Natural killer cell (primary cell): ENCODE results near the gene CD48. TPM values are rescaled to one million over a fixed set of nuclear protein-coding genes. Genes with fewer than 3 reads are reported as not detected.

Experiments
- ATAC-seq, 3 donors: fragments of 150-1000 bp in 2 of 3; fragments of 200-7000 bp in 1 of 3; cut with Tn5 transposase; 1 replicate in 1 of 3; 2 replicates in 2 of 3; pipeline ENCODE4 v1.10.0; 2021; ENCODE audit warnings: mild to moderate bottlenecking in 2 of 3, moderate library complexity in 2 of 3
- DNase-seq, 2 donors: peaks; one replicate each; pipeline versions ENCODE4 v3.0.0 to v3.0.0-alpha.2; 2013 to 2021; ENCODE audit warnings: mixed read lengths in 1 of 2
- H3K27ac ChIP-seq: one replicate; pipeline ENCODE4 v1.5.1; 2013; ENCODE audit warnings: mild to moderate bottlenecking, low read length
- H3K27me3 ChIP-seq: one replicate; pipeline ENCODE4 v1.6.1; 2013; ENCODE audit warnings: low read length; ENCODE audit not compliant: control insufficient read depth, insufficient read depth
- H3K36me3 ChIP-seq: one replicate; pipeline ENCODE4 v1.6.1; 2013; ENCODE audit warnings: low read length; ENCODE audit not compliant: control insufficient read depth, insufficient read depth
- H3K4me1 ChIP-seq: one replicate; pipeline ENCODE4 v1.6.1; 2013; ENCODE audit warnings: low read length; ENCODE audit not compliant: control insufficient read depth, insufficient read depth
- H3K4me3 ChIP-seq: one replicate; pipeline ENCODE4 v1.5.1; 2013; ENCODE audit warnings: low read length
- H3K9me3 ChIP-seq: one replicate; pipeline ENCODE4 v1.6.1; 2013; ENCODE audit warnings: low read length; ENCODE audit not compliant: control insufficient read depth, insufficient read depth
- H3K27ac Mint-ChIP-seq, 2 donors: one replicate each; pipeline ENCODE4 v1.8.0; 2022; ENCODE audit warnings: mild to moderate bottlenecking in 2 of 2, mixed read lengths in 2 of 2, moderate library complexity in 1 of 2
- H3K27me3 Mint-ChIP-seq, 2 donors: one replicate each; pipeline ENCODE4 v1.8.0; 2022; ENCODE audit warnings: low read depth in 2 of 2, mixed read lengths in 2 of 2
- H3K36me3 Mint-ChIP-seq: one replicate; pipeline ENCODE4 v1.8.0; 2022; ENCODE audit warnings: mixed read lengths
- H3K4me1 Mint-ChIP-seq, 2 donors: one replicate each; pipeline ENCODE4 v1.8.0; 2022; ENCODE audit warnings: mixed read lengths in 2 of 2
- H3K4me3 Mint-ChIP-seq: one replicate; pipeline ENCODE4 v1.8.0; 2022; ENCODE audit warnings: mild to moderate bottlenecking, moderate library complexity, mixed read lengths
- H3K9me3 Mint-ChIP-seq, 2 donors: one replicate each; pipeline ENCODE4 v1.8.0; 2022; ENCODE audit warnings: mixed read lengths in 2 of 2
- WGBS: methylation state at CpG from one replicate; pipeline ENCODE4 v1.1.7; 2013; ENCODE audit warnings: missing lambda C conversion rate; ENCODE audit not compliant: insufficient coverage; 5-methylcytosine and 5-hydroxymethylcytosine counted together
- intact Hi-C: fragments of 100-400 bp; cut with micrococcal nuclease; formaldehyde crosslinking; loops from one replicate; pipeline ENCODE4 v1.14.2; 2022
- total RNA-seq, 4 donors: library from RNA; stranded (reverse); fragments of 120-200 nt in 1 of 4; gene quantifications; one replicate each; pipeline versions ENCODE4 v1.2.3 to v1.2.4, GENCODE V29; 2013 to 2022
- TF ChIP-seq, protein P1 (sequence below): fragments of 200-600 bp; IDR thresholded peaks from one replicate; pipeline ENCODE4 v1.8.0; 2022; ENCODE audit warnings: antibody characterized with exemption

CD48 gene
- total RNA-seq, 3 donors from 2014 or later (not counting 1 experiment from before 2014, with no cell fraction given): 213 to 249 (median 223) TPM

DNA sequence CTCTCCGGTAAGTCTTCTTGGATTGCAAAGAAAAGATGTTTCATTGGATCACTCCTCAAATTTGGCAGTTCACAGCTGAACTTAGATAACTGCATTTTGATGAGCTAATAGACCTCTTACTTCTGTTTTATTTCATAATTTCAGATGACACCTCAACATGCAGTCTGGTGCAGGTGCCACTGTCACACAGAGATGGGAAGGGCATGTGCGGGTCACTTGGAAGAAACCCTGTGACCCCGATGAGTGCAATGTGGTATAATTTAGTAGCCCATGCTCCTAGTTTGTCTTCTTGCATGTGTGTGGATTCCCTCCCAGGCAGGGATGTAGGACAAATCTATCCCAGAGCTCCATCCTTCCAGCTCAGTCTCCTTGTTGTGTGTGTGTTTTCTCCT, 64.3 kb downstream of the CD48 start:
- peak overlapping the region; percentile 48 for H3K4me3 ChIP-seq
- Mint-ChIP-seq H3K4me1 (peaks cover 18 to 30% of the 10 kb centered on the region in 2 donors), H3K9me3 (no peaks in the 10 kb centered on the region), H3K27ac (no peak overlapping the region), H3K4me3 (peak overlapping the region; percentile 50), H3K36me3 (no peaks in the 10 kb centered on the region), H3K27me3 (peaks cover 8 to 33% of the 10 kb centered on the region in 2 donors)
- no peaks in the 10 kb centered on the region for H3K9me3 ChIP-seq
- peaks cover 10% of the 10 kb centered on the region for H3K4me1 ChIP-seq
- no peak for DNase-seq
- TF ChIP-seq, protein P1, sequence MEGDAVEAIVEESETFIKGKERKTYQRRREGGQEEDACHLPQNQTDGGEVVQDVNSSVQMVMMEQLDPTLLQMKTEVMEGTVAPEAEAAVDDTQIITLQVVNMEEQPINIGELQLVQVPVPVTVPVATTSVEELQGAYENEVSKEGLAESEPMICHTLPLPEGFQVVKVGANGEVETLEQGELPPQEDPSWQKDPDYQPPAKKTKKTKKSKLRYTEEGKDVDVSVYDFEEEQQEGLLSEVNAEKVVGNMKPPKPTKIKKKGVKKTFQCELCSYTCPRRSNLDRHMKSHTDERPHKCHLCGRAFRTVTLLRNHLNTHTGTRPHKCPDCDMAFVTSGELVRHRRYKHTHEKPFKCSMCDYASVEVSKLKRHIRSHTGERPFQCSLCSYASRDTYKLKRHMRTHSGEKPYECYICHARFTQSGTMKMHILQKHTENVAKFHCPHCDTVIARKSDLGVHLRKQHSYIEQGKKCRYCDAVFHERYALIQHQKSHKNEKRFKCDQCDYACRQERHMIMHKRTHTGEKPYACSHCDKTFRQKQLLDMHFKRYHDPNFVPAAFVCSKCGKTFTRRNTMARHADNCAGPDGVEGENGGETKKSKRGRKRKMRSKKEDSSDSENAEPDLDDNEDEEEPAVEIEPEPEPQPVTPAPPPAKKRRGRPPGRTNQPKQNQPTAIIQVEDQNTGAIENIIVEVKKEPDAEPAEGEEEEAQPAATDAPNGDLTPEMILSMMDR: no peak
- no peaks in the 10 kb centered on the region for H3K36me3 ChIP-seq
- 40% methylated on average over 3 of the region's 3 CpGs for WGBS
- H3K27ac ChIP-seq: peak overlapping the region; percentile 69
- peak in 1 of 3 donors; percentile 37 for ATAC-seq
- intact Hi-C loops: no loop called here
- H3K27me3 ChIP-seq: no peaks in the 10 kb centered on the region

DNA sequence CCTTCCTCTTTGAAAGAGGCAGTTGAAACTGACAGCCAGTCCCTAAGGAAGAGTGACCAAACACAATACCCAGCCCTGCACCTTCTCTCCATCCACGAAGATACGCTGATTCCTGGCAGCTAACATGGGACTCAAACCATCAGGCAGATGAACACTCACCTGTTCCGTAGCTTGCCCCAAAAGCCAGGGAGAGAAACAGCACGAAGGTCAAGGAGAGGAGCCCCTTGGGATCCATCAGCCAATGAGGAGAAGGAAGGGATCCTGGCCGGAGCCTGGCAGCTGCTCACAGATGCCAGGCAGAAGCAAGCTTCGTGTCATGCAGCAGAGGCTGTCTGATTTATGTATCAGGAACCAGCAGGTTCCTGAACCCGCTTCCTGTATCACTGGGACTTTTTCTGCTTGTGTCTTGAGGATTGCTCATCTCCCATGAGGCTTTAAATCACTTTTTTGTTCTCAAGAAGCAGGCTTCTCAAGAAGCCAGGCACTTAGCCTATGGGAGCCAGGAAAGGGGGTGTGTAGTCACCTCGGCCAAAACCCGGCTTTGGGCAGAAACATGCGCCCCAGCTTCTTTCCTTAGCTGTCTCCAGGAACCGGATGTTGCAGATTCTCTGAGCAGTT, 64.8 kb downstream of the CD48 start, which contains the start of gene SLAMF1:
Gene SLAMF1, minus strand, starts transcription at position 334 of the 618 bp plus-strand sequence. Its CDS starts 99 bp downstream, at position 235.
- Mint-ChIP-seq H3K27me3 (peaks cover 8 to 33% of the 10 kb centered on the region in 2 donors), H3K4me3 (peak within 1 kb of the TSS; percentile 50), H3K9me3 (no peaks in the 10 kb centered on the region), H3K4me1 (peaks cover 17 to 27% of the 10 kb centered on the region in 2 donors), H3K27ac (no peak within 1 kb of the TSS), H3K36me3 (no peaks in the 10 kb centered on the region)
- peak within 1 kb of the TSS; percentile 69 for H3K27ac ChIP-seq
- ATAC-seq (peak in 2 of 3 donors; percentile 28 to 46), DNase-seq (peak in 1 of 2 donors; percentile 72)
- peaks cover 10% of the 10 kb centered on the region for H3K4me1 ChIP-seq
- intact Hi-C loops: no loop called here
- H3K36me3 ChIP-seq: no peaks in the 10 kb centered on the region
- H3K4me3 ChIP-seq: peak within 1 kb of the TSS; percentile 48
- WGBS: 34% methylated on average over 11 of the region's 11 CpGs
- TF ChIP-seq, protein P1: no peak
- no peaks in the 10 kb centered on the region for H3K9me3 ChIP-seq
- no peaks in the 10 kb centered on the region for H3K27me3 ChIP-seq

DNA sequence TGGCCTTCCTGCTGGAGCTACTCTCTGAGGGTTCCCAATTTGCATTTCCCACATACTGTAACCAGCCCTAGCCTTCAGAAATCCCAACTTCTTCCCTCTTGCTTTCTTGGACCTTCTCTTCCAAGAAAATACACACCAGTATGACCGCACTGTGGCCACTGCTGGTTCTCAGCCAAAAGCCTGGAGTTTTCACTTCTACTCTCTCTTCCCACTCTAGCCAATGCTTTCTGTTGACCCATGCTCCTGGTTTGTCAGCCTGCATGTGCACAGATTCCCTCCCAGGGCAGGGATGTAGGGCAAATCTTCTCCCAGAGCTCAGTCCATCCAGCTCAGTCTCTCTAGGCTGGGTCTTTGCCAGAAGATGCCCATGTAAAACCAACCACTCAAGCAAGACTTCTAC, 65.4 kb downstream of the CD48 start:
- Mint-ChIP-seq H3K4me1 (peaks cover 16 to 27% of the 10 kb centered on the region in 2 donors), H3K27ac (no peak overlapping the region), H3K9me3 (no peaks in the 10 kb centered on the region), H3K4me3 (peak overlapping the region; percentile 29), H3K36me3 (no peaks in the 10 kb centered on the region), H3K27me3 (peaks cover 8 to 33% of the 10 kb centered on the region in 2 donors)
- no peaks in the 10 kb centered on the region for H3K36me3 ChIP-seq
- H3K4me1 ChIP-seq: peaks cover 15% of the 10 kb centered on the region
- no peaks in the 10 kb centered on the region for H3K27me3 ChIP-seq
- H3K4me3 ChIP-seq: peak overlapping the region; percentile 48
- intact Hi-C loops: no loop called here
- WGBS: 92% methylated on average over 1 of the region's 1 CpG
- ATAC-seq (no peak), DNase-seq (no peak)
- TF ChIP-seq, protein P1: no peak
- H3K27ac ChIP-seq: peak overlapping the region; percentile 69
- H3K9me3 ChIP-seq: no peaks in the 10 kb centered on the region
